GM06990 (cell line): ENCODE measurements around the gene CCDC92B.
"Not testable (repeated sequence)": the region's sequence is repeated elsewhere in the genome, so short reads cannot be mapped to it uniquely, and the experiment has no call there.

Source experiments
- DNase-seq: peaks from one replicate; pipeline ENCODE4 v3.0.0-alpha.2; 2011; ENCODE audit not compliant: insufficient read length; ENCODE audit errors: extremely low read depth
- H3K27me3 ChIP-seq: replicated peaks from 2 replicates; pipeline ENCODE4 v1.6.0; 2011; ENCODE audit warnings: low read length; ENCODE audit not compliant: control insufficient read depth, insufficient read depth
- H3K36me3 ChIP-seq: 2 replicates; pipeline ENCODE4 v1.5.1; 2011; ENCODE audit warnings: low read length; ENCODE audit not compliant: control insufficient read depth, insufficient read depth
- H3K4me3 ChIP-seq: replicated peaks from 2 replicates; pipeline ENCODE4 v1.5.1; 2011; ENCODE audit warnings: low read depth, mild to moderate bottlenecking, control low read depth, low read length
- TF ChIP-seq, protein P1 (sequence below): IDR thresholded peaks from 2 replicates; pipeline ENCODE4 v1.5.1; 2011; ENCODE audit warnings: low read length, control low read depth, mild to moderate bottlenecking, inconsistent platforms; ENCODE audit not compliant: insufficient read depth, poor library complexity, severe bottlenecking

CCDC92B gene

DNA sequence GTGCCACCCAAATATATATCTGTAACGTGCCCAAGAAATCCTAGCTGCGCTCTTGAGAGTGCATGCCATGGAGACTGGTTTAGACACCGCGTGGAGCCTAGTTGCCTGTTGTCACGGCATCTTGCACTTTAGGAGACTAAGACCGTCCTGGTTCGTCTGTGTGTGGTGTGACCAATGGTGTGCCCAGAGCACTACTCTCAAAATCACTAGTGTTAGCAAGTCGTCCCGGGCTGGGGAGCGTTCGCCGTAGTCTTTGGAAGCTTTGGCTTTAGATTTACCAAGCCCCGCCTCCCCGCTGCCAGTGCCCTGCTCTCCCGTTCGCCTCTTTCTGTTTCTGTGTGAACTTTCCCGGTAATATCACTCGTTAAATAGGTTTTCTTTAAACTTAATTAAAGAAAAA, 64.9 kb downstream of the CCDC92B start:
- Histone ChIP-seq H3K27me3 (no peaks in the 10 kb centered on the region), H3K4me3 (no peak overlapping the region), H3K36me3 (peaks cover 12% of the 10 kb centered on the region)
- no peak for DNase-seq
- TF ChIP-seq, protein P1, sequence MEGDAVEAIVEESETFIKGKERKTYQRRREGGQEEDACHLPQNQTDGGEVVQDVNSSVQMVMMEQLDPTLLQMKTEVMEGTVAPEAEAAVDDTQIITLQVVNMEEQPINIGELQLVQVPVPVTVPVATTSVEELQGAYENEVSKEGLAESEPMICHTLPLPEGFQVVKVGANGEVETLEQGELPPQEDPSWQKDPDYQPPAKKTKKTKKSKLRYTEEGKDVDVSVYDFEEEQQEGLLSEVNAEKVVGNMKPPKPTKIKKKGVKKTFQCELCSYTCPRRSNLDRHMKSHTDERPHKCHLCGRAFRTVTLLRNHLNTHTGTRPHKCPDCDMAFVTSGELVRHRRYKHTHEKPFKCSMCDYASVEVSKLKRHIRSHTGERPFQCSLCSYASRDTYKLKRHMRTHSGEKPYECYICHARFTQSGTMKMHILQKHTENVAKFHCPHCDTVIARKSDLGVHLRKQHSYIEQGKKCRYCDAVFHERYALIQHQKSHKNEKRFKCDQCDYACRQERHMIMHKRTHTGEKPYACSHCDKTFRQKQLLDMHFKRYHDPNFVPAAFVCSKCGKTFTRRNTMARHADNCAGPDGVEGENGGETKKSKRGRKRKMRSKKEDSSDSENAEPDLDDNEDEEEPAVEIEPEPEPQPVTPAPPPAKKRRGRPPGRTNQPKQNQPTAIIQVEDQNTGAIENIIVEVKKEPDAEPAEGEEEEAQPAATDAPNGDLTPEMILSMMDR = no peak

GRCh38 chr17:2683912-2684311, 65.5 kb downstream of the CCDC92B start:
- DNase-seq = no peak
- Histone ChIP-seq H3K36me3 (peaks cover 12% of the 10 kb centered on the region), H3K27me3 (no peaks in the 10 kb centered on the region), H3K4me3 (no peak overlapping the region)
- TF ChIP-seq, protein P1 = no peak

- H3K4me3 ChIP-seq = no peak overlapping the region
- TF ChIP-seq, protein P1 = no peak
- no peak for DNase-seq
- H3K36me3 ChIP-seq = peaks cover 12% of the 10 kb centered on the region
- no peaks in the 10 kb centered on the region for H3K27me3 ChIP-seq
Observed at GRCh38 chr17:2682176-2682938, 67.1 kb downstream of the CCDC92B start.

DNA sequence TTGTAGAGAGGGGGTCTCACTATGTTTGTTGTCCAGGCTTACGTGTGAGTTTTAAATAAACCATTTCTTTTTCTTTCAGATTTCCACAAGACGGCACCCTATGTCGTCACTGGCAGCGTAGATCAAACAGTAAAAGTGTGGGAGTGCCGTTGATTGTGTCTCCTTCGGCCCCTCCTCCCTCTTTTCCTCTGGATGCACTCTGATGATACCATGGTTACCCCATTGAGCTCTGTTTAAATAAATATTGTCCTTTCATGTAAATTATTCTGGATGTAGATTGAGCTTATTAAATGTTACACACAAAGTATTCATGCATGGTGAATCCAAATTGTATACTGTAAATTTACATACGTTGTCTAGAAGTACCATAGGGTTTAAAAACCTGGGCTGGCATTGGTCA, 67.8 kb downstream of the CCDC92B start:
- Histone ChIP-seq H3K27me3 (no peaks in the 10 kb centered on the region), H3K36me3 (peaks cover 12% of the 10 kb centered on the region), H3K4me3 (no peak overlapping the region)
- DNase-seq = no peak
- TF ChIP-seq, protein P1 = no peak

GRCh38 chr17:2680961-2681360, 68.5 kb downstream of the CCDC92B start:
- no peak overlapping the region for H3K4me3 ChIP-seq
- no peak for DNase-seq
- no peaks in the 10 kb centered on the region for H3K27me3 ChIP-seq
- TF ChIP-seq, protein P1 = no peak
- H3K36me3 ChIP-seq = peaks cover 12% of the 10 kb centered on the region

DNA sequence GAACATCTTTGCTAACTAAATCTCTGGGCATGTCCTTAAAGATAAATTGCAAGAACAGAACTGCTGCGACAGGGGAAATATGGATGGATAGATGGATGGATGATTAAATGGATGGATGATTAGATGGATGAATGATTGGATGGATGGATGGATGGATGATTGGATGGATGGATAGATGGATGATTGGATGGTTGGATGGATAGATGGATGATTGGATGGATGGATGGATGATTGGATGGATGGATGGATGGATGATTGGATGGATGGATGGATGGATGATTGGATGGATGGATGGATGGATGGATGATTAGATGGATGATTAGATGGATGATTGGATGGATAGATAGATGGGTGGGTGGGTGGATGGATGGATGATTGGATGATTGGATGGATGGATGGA, 70.2 kb downstream of the CCDC92B start:
- DNase-seq, H3K36me3 ChIP-seq, H3K4me3 ChIP-seq, H3K27me3 ChIP-seq: not testable (repeated sequence)
